ENCODE data around the gene MOGAT2.
"Not testable (repeated sequence)": the region's sequence is repeated elsewhere in the genome, so short reads cannot be mapped to it uniquely, and the experiment has no call there.

The MOGAT2 gene

GRCh38 chr11:75731095-75731494 is 13.5 kb downstream of the MOGAT2 start:
- Mint-ChIP-seq H3K36me3 (no peaks in the 10 kb centered on the region), H3K4me3 (no peak overlapping the region), H3K27me3 (peaks cover 9% of the 10 kb centered on the region), H3K9me3 (no peaks in the 10 kb centered on the region), H3K27ac (no peak overlapping the region), H3K4me1 (no peaks in the 10 kb centered on the region)
- DNase-seq (ENCODE audit: low spot score in 2 of 2), result no peak
- ATAC-seq (ENCODE audit: low read depth), result no peak

GRCh38 chr11:75733071-75733430 is 15.4 kb downstream of the MOGAT2 start:
- Mint-ChIP-seq H3K4me1 (no peaks in the 10 kb centered on the region), H3K4me3 (no peak overlapping the region), H3K9me3 (no peaks in the 10 kb centered on the region), H3K27ac (no peak overlapping the region), H3K27me3 (peaks cover 11% of the 10 kb centered on the region), H3K36me3 (no peaks in the 10 kb centered on the region)
- ATAC-seq (ENCODE audit: low read depth), result no peak
- DNase-seq (ENCODE audit: low spot score in 2 of 2), result no peak

- no peak for ATAC-seq (ENCODE audit: low read depth)
These were observed 15.9 kb downstream of the MOGAT2 start for GRCh38 chr11:75733431-75734107.

GRCh38 chr11:75734491-75735180 is 17.0 kb downstream of the MOGAT2 start:
- ATAC-seq (ENCODE audit: low read depth) (no peak), DNase-seq (ENCODE audit: low spot score in 2 of 2) (no peak)
- H3K27me3 Mint-ChIP-seq, result peaks cover 14% of the 10 kb centered on the region

More at GRCh38 chr11:75733431-75734107, 15.9 kb downstream of the MOGAT2 start:
- H3K36me3 Mint-ChIP-seq, result no peaks in the 10 kb centered on the region
- no peaks in the 10 kb centered on the region for H3K4me1 Mint-ChIP-seq
- H3K27ac Mint-ChIP-seq, result no peak overlapping the region
- peaks cover 11% of the 10 kb centered on the region for H3K27me3 Mint-ChIP-seq
- H3K4me3 Mint-ChIP-seq, result no peak overlapping the region
- DNase-seq (ENCODE audit: low spot score in 2 of 2), result no peak
- H3K9me3 Mint-ChIP-seq, result no peaks in the 10 kb centered on the region

GRCh38 chr11:75735181-75735845 is 17.7 kb downstream of the MOGAT2 start:
- DNase-seq (ENCODE audit: low spot score in 2 of 2) (no peak), ATAC-seq (ENCODE audit: low read depth) (no peak)
- Mint-ChIP-seq H3K36me3 (no peaks in the 10 kb centered on the region), H3K27me3 (peaks cover 14% of the 10 kb centered on the region), H3K9me3 (no peaks in the 10 kb centered on the region), H3K27ac (no peak overlapping the region), H3K4me1 (no peaks in the 10 kb centered on the region), H3K4me3 (no peak overlapping the region)

More at GRCh38 chr11:75734491-75735180, 17.0 kb downstream of the MOGAT2 start:
- Mint-ChIP-seq H3K27ac (no peak overlapping the region), H3K4me1 (no peaks in the 10 kb centered on the region), H3K36me3 (no peaks in the 10 kb centered on the region), H3K4me3 (no peak overlapping the region), H3K9me3 (no peaks in the 10 kb centered on the region)

- H3K36me3 Mint-ChIP-seq, result no peaks in the 10 kb centered on the region
- H3K4me3 Mint-ChIP-seq, result no peak overlapping the region
- no peak overlapping the region for H3K27ac Mint-ChIP-seq
- no peak for ATAC-seq (ENCODE audit: low read depth)
- DNase-seq (ENCODE audit: low spot score in 2 of 2), result no peak
- no peaks in the 10 kb centered on the region for H3K4me1 Mint-ChIP-seq
- H3K27me3 Mint-ChIP-seq, result peaks cover 12% of the 10 kb centered on the region
- H3K9me3 Mint-ChIP-seq, result no peaks in the 10 kb centered on the region
These were observed 19.7 kb downstream of the MOGAT2 start for GRCh38 chr11:75737314-75737713.

- Mint-ChIP-seq H3K9me3 (no peaks in the 10 kb centered on the region), H3K27me3 (peaks cover 18% of the 10 kb centered on the region), H3K4me3 (no peak overlapping the region), H3K4me1 (no peaks in the 10 kb centered on the region), H3K36me3 (no peaks in the 10 kb centered on the region), H3K27ac (no peak overlapping the region)
- DNase-seq (ENCODE audit: low spot score in 2 of 2) (no peak), ATAC-seq (ENCODE audit: low read depth) (no peak)
These were observed 23.0 kb downstream of the MOGAT2 start for GRCh38 chr11:75740681-75741080.

GRCh38 chr11:75743159-75743558 is 25.5 kb downstream of the MOGAT2 start:
- H3K27me3 Mint-ChIP-seq, result peaks cover 21% of the 10 kb centered on the region
- H3K4me3 Mint-ChIP-seq; H3K27ac Mint-ChIP-seq; ATAC-seq (ENCODE audit: low read depth); DNase-seq (ENCODE audit: low spot score in 2 of 2); H3K4me1 Mint-ChIP-seq; H3K36me3 Mint-ChIP-seq; H3K9me3 Mint-ChIP-seq: not testable (repeated sequence)

- Mint-ChIP-seq H3K36me3 (no peaks in the 10 kb centered on the region), H3K4me1 (no peaks in the 10 kb centered on the region), H3K27ac (no peak overlapping the region), H3K4me3 (no peak overlapping the region), H3K27me3 (peaks cover 21% of the 10 kb centered on the region), H3K9me3 (no peaks in the 10 kb centered on the region)
- ATAC-seq (ENCODE audit: low read depth) (no peak), DNase-seq (ENCODE audit: low spot score in 2 of 2) (no peak)
These were observed 26.3 kb downstream of the MOGAT2 start for GRCh38 chr11:75743711-75744563.

GRCh38 chr11:75745807-75746206 is 28.2 kb downstream of the MOGAT2 start:
- H3K27ac Mint-ChIP-seq, result no peak overlapping the region
- no peaks in the 10 kb centered on the region for H3K36me3 Mint-ChIP-seq
- no peaks in the 10 kb centered on the region for H3K4me1 Mint-ChIP-seq
- no peak overlapping the region for H3K4me3 Mint-ChIP-seq
- no peaks in the 10 kb centered on the region for H3K9me3 Mint-ChIP-seq
- DNase-seq (ENCODE audit: low spot score in 2 of 2) (no peak), ATAC-seq (ENCODE audit: low read depth) (no peak)
- H3K27me3 Mint-ChIP-seq, result peaks cover 21% of the 10 kb centered on the region

- not testable (repeated sequence) for H3K9me3 Mint-ChIP-seq; ATAC-seq (ENCODE audit: low read depth); DNase-seq (ENCODE audit: low spot score in 2 of 2); H3K4me3 Mint-ChIP-seq; H3K36me3 Mint-ChIP-seq; H3K4me1 Mint-ChIP-seq; H3K27ac Mint-ChIP-seq
- H3K27me3 Mint-ChIP-seq, result peaks cover 21% of the 10 kb centered on the region
These were observed 31.2 kb downstream of the MOGAT2 start for GRCh38 chr11:75748729-75749273.

- not testable (repeated sequence) for H3K36me3 Mint-ChIP-seq; H3K4me1 Mint-ChIP-seq; H3K27ac Mint-ChIP-seq; DNase-seq (ENCODE audit: low spot score in 2 of 2); H3K9me3 Mint-ChIP-seq; H3K4me3 Mint-ChIP-seq; ATAC-seq (ENCODE audit: low read depth); H3K27me3 Mint-ChIP-seq
These were observed 37.3 kb downstream of the MOGAT2 start for GRCh38 chr11:75754933-75755332.

- H3K27me3 Mint-ChIP-seq, result peaks cover 2% of the 10 kb centered on the region
- no peak overlapping the region for H3K27ac Mint-ChIP-seq
- no peak for ATAC-seq (ENCODE audit: low read depth)
- H3K4me1 Mint-ChIP-seq, result no peaks in the 10 kb centered on the region
- H3K9me3 Mint-ChIP-seq, result no peaks in the 10 kb centered on the region
- no peaks in the 10 kb centered on the region for H3K36me3 Mint-ChIP-seq
- H3K4me3 Mint-ChIP-seq, result no peak overlapping the region
- no peak for DNase-seq (ENCODE audit: low spot score in 2 of 2)
These were observed 40.0 kb downstream of the MOGAT2 start for GRCh38 chr11:75757651-75758050.

Data from memory B cell (primary cell).